Trophoblast cell (in vitro differentiated cells and primary cell): ENCODE data around the gene PPARGC1A.

Experiments used
- DNase-seq, 2 donors: peaks; one replicate each; pipeline ENCODE4 v3.0.0-alpha.2; 2016
- H2AFZ ChIP-seq: 2 replicates; pipeline ENCODE4 v1.6.1; 2013; ENCODE audit warnings: low read length, moderate library complexity, mild to moderate bottlenecking; ENCODE audit not compliant: insufficient read depth, poor library complexity
- H2AK5ac ChIP-seq: 2 replicates; pipeline ENCODE4 v1.6.1; 2013; ENCODE audit warnings: mild to moderate bottlenecking, low read length
- H2BK120ac ChIP-seq: 2 replicates; pipeline ENCODE4 v1.6.1; 2013; ENCODE audit warnings: low read length, mild to moderate bottlenecking, moderate library complexity; ENCODE audit not compliant: insufficient read depth, poor library complexity
- H2BK12ac ChIP-seq: 2 replicates; pipeline ENCODE4 v1.6.1; 2013; ENCODE audit warnings: mild to moderate bottlenecking, low read length, moderate library complexity
- H2BK5ac ChIP-seq: 2 replicates; pipeline ENCODE4 v1.6.1; 2013; ENCODE audit warnings: low read length, low read depth, moderate library complexity, mild to moderate bottlenecking; ENCODE audit not compliant: poor library complexity
- H3K14ac ChIP-seq: 2 replicates; pipeline ENCODE4 v1.6.1; 2013; ENCODE audit warnings: mild to moderate bottlenecking, low read length
- H3K18ac ChIP-seq: 2 replicates; pipeline ENCODE4 v1.6.1; 2013; ENCODE audit warnings: mild to moderate bottlenecking, low read length
- H3K23ac ChIP-seq: 2 replicates; pipeline ENCODE4 v1.6.1; 2013; ENCODE audit warnings: low read length
- H3K27ac ChIP-seq: 2 replicates; pipeline ENCODE4 v1.5.1; 2013; ENCODE audit warnings: low read depth, mild to moderate bottlenecking, inconsistent platforms, low read length, moderate library complexity
- H3K27me3 ChIP-seq: 2 replicates; pipeline ENCODE4 v1.6.1; 2013; ENCODE audit warnings: inconsistent platforms, mild to moderate bottlenecking, low read length, moderate library complexity; ENCODE audit not compliant: insufficient read depth
- H3K36me3 ChIP-seq, 2 experiments: 1 replicate in 1 of 2; 2 replicates in 1 of 2; pipeline ENCODE4 v1.6.1; 2013; ENCODE audit warnings: low read length in 2 of 2, mild to moderate bottlenecking in 2 of 2, moderate library complexity in 1 of 2; ENCODE audit not compliant: insufficient read depth in 2 of 2, control insufficient read depth in 1 of 2
- H3K4ac ChIP-seq: 2 replicates; pipeline ENCODE4 v1.6.1; 2013; ENCODE audit warnings: low read depth, mild to moderate bottlenecking, low read length, moderate library complexity
- H3K4me1 ChIP-seq, 2 experiments: 1 replicate in 1 of 2; 2 replicates in 1 of 2; pipeline ENCODE4 v1.6.1; 2013; ENCODE audit warnings: low read length in 2 of 2, mild to moderate bottlenecking in 2 of 2, moderate library complexity in 1 of 2; ENCODE audit not compliant: insufficient read depth in 2 of 2, control insufficient read depth in 1 of 2
- H3K4me2 ChIP-seq: 2 replicates; pipeline ENCODE4 v1.6.1; 2013; ENCODE audit warnings: inconsistent platforms, mild to moderate bottlenecking, low read length, moderate library complexity
- H3K4me3 ChIP-seq: 2 replicates; pipeline ENCODE4 v1.5.1; 2013; ENCODE audit warnings: mild to moderate bottlenecking, low read depth, low read length, inconsistent platforms
- H3K79me1 ChIP-seq: one replicate; pipeline ENCODE4 v1.6.1; 2013; ENCODE audit warnings: low read length
- H3K79me2 ChIP-seq: 2 replicates; pipeline ENCODE4 v1.6.1; 2013; ENCODE audit warnings: low read length, mild to moderate bottlenecking; ENCODE audit not compliant: control insufficient read depth, insufficient read depth, poor library complexity
- H3K9ac ChIP-seq: 2 replicates; pipeline ENCODE4 v1.6.1; 2013; ENCODE audit warnings: mild to moderate bottlenecking, low read length
- H3K9me3 ChIP-seq: 2 replicates; pipeline ENCODE4 v1.6.1; 2013; ENCODE audit warnings: low read depth, mild to moderate bottlenecking, control low read depth, inconsistent platforms, low read length; ENCODE audit not compliant: insufficient read depth
- H4K12ac ChIP-seq: 2 replicates; pipeline ENCODE4 v1.6.1; 2013; ENCODE audit warnings: low read depth, mild to moderate bottlenecking, low read length, moderate library complexity
- H4K8ac ChIP-seq: 2 replicates; pipeline ENCODE4 v1.6.1; 2013; ENCODE audit warnings: low read depth, mild to moderate bottlenecking, low read length, moderate library complexity
- H4K91ac ChIP-seq: one replicate; pipeline ENCODE4 v1.6.1; 2013; ENCODE audit warnings: low read depth, mild to moderate bottlenecking, low read length, moderate library complexity
- WGBS: extraction: QIAGEN DNeasy Blood & Tissue Kit; methylation state at CpG from one replicate; pipeline ENCODE4 v1.1.7; 2013; ENCODE audit warnings: missing lambda C conversion rate; ENCODE audit not compliant: insufficient read length, insufficient coverage; ENCODE audit errors: extremely low coverage; 5-methylcytosine and 5-hydroxymethylcytosine counted together

PPARGC1A gene

DNA sequence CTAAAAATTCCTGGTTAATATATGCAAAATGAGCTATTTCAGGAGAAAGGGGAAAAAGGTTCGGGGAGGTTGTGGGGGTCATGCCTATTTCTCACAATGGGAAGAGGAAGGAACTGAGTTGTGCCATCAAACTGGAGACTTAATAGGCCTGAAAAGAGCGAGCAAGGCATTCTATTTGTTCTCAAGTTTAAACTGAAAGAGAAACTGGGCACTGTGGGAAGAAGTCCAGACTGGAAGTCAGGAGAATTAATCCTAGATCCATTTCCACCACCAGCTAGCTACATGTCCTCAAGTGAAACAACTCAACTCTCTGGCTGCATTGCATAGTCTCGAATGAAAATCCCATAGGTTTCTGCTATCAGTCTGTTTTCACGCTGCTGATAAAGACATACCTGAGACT, 50.6 kb downstream of the PPARGC1A start:
- H3K14ac ChIP-seq = no peak overlapping the region
- H4K8ac ChIP-seq = no peak overlapping the region
- no peak overlapping the region for H3K4me2 ChIP-seq
- H3K9me3 ChIP-seq = no peaks in the 10 kb centered on the region
- no peak overlapping the region for H2BK12ac ChIP-seq
- H3K9ac ChIP-seq = no peak overlapping the region
- H2AK5ac ChIP-seq = no peak overlapping the region
- H3K79me2 ChIP-seq = no peaks in the 10 kb centered on the region
- no peak for DNase-seq
- H3K4me3 ChIP-seq = no peak overlapping the region
- no CpG with 5 or more reads among the region's 4 CpGs for WGBS
- H3K27ac ChIP-seq = no peak overlapping the region
- no peak overlapping the region for H3K4ac ChIP-seq
- no peak overlapping the region for H3K18ac ChIP-seq
- no peak overlapping the region for H3K23ac ChIP-seq
- H3K4me1 ChIP-seq = no peaks in the 10 kb centered on the region
- H3K79me1 ChIP-seq = no peaks in the 10 kb centered on the region
- H2BK5ac ChIP-seq = no peak overlapping the region
- H4K91ac ChIP-seq = no peak overlapping the region
- H4K12ac ChIP-seq = no peak overlapping the region
- H3K36me3 ChIP-seq = no peaks in the 10 kb centered on the region
- no peak overlapping the region for H2BK120ac ChIP-seq
- no peaks in the 10 kb centered on the region for H3K27me3 ChIP-seq
- H2AFZ ChIP-seq = no peak overlapping the region

DNA sequence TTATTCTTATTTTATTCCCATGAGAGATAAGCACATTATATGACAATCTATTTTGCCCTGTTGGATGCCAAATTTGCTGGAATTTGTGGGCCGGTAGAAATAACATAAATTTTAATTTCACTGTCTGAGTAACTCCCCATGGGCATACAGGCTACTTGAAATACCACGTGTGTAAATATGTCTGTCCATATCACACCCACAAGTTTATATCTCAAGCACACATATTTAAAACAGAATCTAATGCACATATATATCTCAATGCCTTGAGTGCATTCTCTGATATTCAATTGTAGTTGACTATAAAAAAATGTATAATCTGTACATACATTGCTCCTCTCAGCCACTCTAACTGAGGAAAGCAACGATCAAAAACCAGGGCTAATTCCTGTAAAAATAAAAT, 51.2 kb downstream of the PPARGC1A start:
- Histone ChIP-seq H4K8ac (no peak overlapping the region), H3K36me3 (no peaks in the 10 kb centered on the region), H2AK5ac (no peak overlapping the region), H3K79me1 (no peaks in the 10 kb centered on the region), H3K9ac (no peak overlapping the region), H3K23ac (no peak overlapping the region), H3K9me3 (no peaks in the 10 kb centered on the region), H2BK12ac (no peak overlapping the region), H4K91ac (no peak overlapping the region), H2BK5ac (no peak overlapping the region), H2AFZ (no peak overlapping the region), H2BK120ac (no peak overlapping the region), H3K27me3 (no peaks in the 10 kb centered on the region), H3K4ac (no peak overlapping the region), H3K4me3 (no peak overlapping the region), H3K14ac (no peak overlapping the region), H3K79me2 (no peaks in the 10 kb centered on the region), H3K27ac (no peak overlapping the region), H3K18ac (no peak overlapping the region), H4K12ac (no peak overlapping the region), H3K4me2 (no peak overlapping the region), H3K4me1 (no peaks in the 10 kb centered on the region)
- no CpG with 5 or more reads among the region's 3 CpGs for WGBS
- DNase-seq = no peak

DNA sequence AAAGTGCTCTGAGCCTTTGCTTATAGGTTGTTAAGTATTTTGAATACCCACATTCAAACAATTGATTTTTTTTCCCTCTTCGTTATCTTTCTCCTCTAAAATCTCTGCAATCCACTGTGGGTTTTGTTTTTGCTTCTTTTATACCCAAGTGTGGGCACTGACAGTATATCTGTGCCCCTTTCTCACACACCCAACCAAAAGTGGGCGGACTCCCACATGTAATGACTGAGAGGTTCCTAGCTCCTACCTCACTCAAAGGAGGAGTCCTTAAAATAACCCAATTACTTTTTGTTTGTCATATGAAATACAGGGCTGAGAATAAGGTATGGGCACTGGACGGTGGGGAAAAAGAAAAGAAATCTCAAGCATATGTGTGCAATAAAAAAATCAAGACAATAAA, 51.7 kb downstream of the PPARGC1A start:
- Histone ChIP-seq H3K27me3 (no peaks in the 10 kb centered on the region), H3K36me3 (no peaks in the 10 kb centered on the region), H3K9me3 (no peaks in the 10 kb centered on the region), H2BK120ac (no peak overlapping the region), H3K23ac (no peak overlapping the region), H2AFZ (no peak overlapping the region), H3K18ac (no peak overlapping the region), H3K79me2 (no peaks in the 10 kb centered on the region), H2BK5ac (no peak overlapping the region), H4K12ac (no peak overlapping the region), H3K4me1 (no peaks in the 10 kb centered on the region), H4K8ac (no peak overlapping the region), H2BK12ac (no peak overlapping the region), H3K14ac (no peak overlapping the region), H3K27ac (no peak overlapping the region), H3K9ac (no peak overlapping the region), H3K4me3 (no peak overlapping the region), H2AK5ac (no peak overlapping the region), H3K4ac (no peak overlapping the region), H3K4me2 (no peak overlapping the region), H4K91ac (no peak overlapping the region), H3K79me1 (no peaks in the 10 kb centered on the region)
- no CpG with 5 or more reads among the region's 3 CpGs for WGBS
- no peak for DNase-seq

- H2BK5ac ChIP-seq = no peak overlapping the region
- no CpG with 5 or more reads among the region's 2 CpGs for WGBS
- no peak overlapping the region for H3K4me2 ChIP-seq
These were observed 52.5 kb downstream of the PPARGC1A start for GRCh38 chr4:23837371-23837770.

More at GRCh38 chr4:23837371-23837770, 52.5 kb downstream of the PPARGC1A start:
- H4K12ac ChIP-seq = no peak overlapping the region
- no peaks in the 10 kb centered on the region for H3K79me2 ChIP-seq
- no peaks in the 10 kb centered on the region for H3K27me3 ChIP-seq
- no peak overlapping the region for H3K27ac ChIP-seq
- no peak overlapping the region for H3K23ac ChIP-seq
- no peaks in the 10 kb centered on the region for H3K36me3 ChIP-seq
- no peaks in the 10 kb centered on the region for H3K9me3 ChIP-seq
- no peak overlapping the region for H3K4me3 ChIP-seq
- no peak overlapping the region for H4K8ac ChIP-seq
- H2AFZ ChIP-seq = no peak overlapping the region
- no peak overlapping the region for H4K91ac ChIP-seq
- no peak overlapping the region for H3K18ac ChIP-seq
- DNase-seq = no peak
- no peaks in the 10 kb centered on the region for H3K79me1 ChIP-seq
- no peak overlapping the region for H3K9ac ChIP-seq
- no peak overlapping the region for H2BK12ac ChIP-seq
- H3K4me1 ChIP-seq = no peaks in the 10 kb centered on the region
- no peak overlapping the region for H2BK120ac ChIP-seq
- H2AK5ac ChIP-seq = no peak overlapping the region
- no peak overlapping the region for H3K14ac ChIP-seq
- no peak overlapping the region for H3K4ac ChIP-seq
